Measurements from ENCODE around the gene PKD1. TPM values are rescaled to one million over a fixed set of nuclear protein-coding genes. Genes with fewer than 3 reads are reported as not detected.

Gene PKD1
- total RNA-seq, 1 experiment from 2014 or later, result 58.9 TPM

DNA sequence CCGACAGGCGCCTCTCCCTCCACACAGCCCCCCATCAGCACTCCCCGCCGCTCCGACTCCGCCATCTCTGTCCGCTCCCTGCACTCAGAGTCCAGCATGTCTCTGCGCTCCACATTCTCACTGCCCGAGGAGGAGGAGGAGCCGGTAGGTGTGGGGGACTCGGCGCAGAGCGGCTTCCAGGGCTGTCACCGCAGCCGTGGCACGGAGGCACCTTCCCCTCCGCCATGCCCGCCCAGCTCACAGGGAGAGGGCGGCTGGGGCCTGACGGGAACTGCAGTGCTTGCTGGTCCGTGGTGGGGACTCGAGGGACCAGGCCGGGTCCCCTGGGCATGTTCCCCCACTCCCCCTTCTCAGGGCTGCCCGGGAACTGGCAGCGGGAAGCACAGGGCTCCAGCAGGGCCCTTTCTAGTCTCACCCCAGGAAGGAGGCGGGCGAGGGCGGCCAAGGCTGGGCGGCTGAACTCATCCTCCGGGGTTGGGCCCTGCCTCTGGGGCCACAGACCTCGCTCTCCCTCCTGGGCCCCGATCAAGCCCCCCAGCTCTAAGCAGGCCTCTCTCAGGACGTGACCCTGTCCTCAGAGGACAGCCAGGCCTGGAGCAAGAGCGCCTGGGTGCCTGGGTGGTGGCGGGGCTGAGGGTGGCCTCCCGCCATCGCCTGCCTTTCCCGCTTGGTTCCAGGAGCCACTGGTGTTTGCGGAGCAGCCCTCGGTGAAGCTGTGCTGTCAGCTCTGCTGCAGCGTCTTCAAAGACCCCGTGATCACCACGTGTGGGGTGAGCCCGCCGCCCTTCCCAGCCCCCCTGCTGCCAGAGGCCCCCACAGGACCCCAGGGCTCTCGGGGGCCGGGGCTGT lies 35.1 kb upstream of the PKD1 start:
- DNase-seq, result no peak
- intact Hi-C loops (cut with micrococcal nuclease), result no loop called here
- no peaks in the 10 kb centered on the region for H3K27me3 ChIP-seq (ENCODE audit: low read length)

DNA sequence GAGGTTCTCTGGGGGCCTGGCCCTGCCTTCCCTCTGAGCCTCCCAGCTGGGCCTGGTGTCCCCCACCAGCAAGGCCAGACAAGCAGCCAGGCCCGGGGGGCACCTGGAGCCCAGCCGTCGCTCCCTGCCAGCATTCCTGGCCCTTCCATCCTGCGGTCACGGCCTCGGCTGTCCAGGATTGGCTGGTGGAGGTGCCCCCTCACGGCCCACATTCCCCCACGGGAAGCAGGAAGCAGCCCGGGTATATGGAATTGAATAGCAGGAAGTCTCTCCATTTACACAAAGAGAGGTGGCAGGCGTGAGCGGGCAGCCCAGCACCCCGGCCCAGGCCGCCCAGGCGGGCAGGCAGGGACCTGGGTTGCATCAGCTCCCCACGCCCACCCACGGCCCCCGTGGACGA lies 34.4 kb upstream of the PKD1 start:
- Histone ChIP-seq H2AFZ (ENCODE audit: low read length) (no peak overlapping the region), H3K36me3 (ENCODE audit: low read depth, low read length) (no peaks in the 10 kb centered on the region), H4K20me1 (ENCODE audit: low read length) (no peaks in the 10 kb centered on the region), H3K9me3 (ENCODE audit: low read length) (no peaks in the 10 kb centered on the region), H3K4me3 (ENCODE audit: low read length) (no peak overlapping the region), H3K27me3 (ENCODE audit: low read length) (no peaks in the 10 kb centered on the region), H3F3A (ENCODE audit: low read length, unreplicated experiment) (no peaks in the 10 kb centered on the region), H3K27ac (ENCODE audit: low read length) (no peak overlapping the region), H3K79me2 (ENCODE audit: low read length) (no peaks in the 10 kb centered on the region), H3K9me2 (replicated peaks; ENCODE audit: low read length) (no peaks in the 10 kb centered on the region), H3K4me1 (ENCODE audit: insufficient read depth, low read length) (no peaks in the 10 kb centered on the region), H3K9ac (ENCODE audit: low read length) (no peak overlapping the region), H3K4me2 (ENCODE audit: low read length) (no peak overlapping the region)
- intact Hi-C loops (cut with micrococcal nuclease), result no loop called here
- POLR2A ChIA-PET (ENCODE audit: unreplicated experiment), result no interaction called here
- TF ChIP-seq EZH2 (IDR thresholded peaks at IDR 0.05; ENCODE audit: low read length, unreplicated experiment) (no peak), EZH2phosphoT487 (IDR thresholded peaks at IDR 0.05; ENCODE audit: borderline replicate concordance, low read length) (no peak)
- TF ChIP-seq, protein P1, sequence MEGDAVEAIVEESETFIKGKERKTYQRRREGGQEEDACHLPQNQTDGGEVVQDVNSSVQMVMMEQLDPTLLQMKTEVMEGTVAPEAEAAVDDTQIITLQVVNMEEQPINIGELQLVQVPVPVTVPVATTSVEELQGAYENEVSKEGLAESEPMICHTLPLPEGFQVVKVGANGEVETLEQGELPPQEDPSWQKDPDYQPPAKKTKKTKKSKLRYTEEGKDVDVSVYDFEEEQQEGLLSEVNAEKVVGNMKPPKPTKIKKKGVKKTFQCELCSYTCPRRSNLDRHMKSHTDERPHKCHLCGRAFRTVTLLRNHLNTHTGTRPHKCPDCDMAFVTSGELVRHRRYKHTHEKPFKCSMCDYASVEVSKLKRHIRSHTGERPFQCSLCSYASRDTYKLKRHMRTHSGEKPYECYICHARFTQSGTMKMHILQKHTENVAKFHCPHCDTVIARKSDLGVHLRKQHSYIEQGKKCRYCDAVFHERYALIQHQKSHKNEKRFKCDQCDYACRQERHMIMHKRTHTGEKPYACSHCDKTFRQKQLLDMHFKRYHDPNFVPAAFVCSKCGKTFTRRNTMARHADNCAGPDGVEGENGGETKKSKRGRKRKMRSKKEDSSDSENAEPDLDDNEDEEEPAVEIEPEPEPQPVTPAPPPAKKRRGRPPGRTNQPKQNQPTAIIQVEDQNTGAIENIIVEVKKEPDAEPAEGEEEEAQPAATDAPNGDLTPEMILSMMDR (conservative IDR thresholded peaks at IDR 0.05; ENCODE audit: low read depth, low read length), result no peak
- ATAC-seq, result no peak
- CTCF ChIA-PET, result no interaction called here
- no peak for DNase-seq
- no TSS peak for BruUV-seq (replicated peaks)

More for the DNA sequence above, 35.1 kb upstream of the PKD1 start:
- no peaks in the 10 kb centered on the region for H3K36me3 ChIP-seq (ENCODE audit: low read depth, low read length)
- H4K20me1 ChIP-seq (ENCODE audit: low read length), result no peaks in the 10 kb centered on the region
- no peak for ATAC-seq
- no peaks in the 10 kb centered on the region for H3K9me2 ChIP-seq (replicated peaks; ENCODE audit: low read length)
- H3K79me2 ChIP-seq (ENCODE audit: low read length), result no peaks in the 10 kb centered on the region
- no peak overlapping the region for H2AFZ ChIP-seq (ENCODE audit: low read length)
- H3K9ac ChIP-seq (ENCODE audit: low read length), result no peak overlapping the region
- TF ChIP-seq EZH2phosphoT487 (IDR thresholded peaks at IDR 0.05; ENCODE audit: borderline replicate concordance, low read length) (no peak), EZH2 (IDR thresholded peaks at IDR 0.05; ENCODE audit: low read length, unreplicated experiment) (no peak)
- TF ChIP-seq, protein P1 (conservative IDR thresholded peaks at IDR 0.05; ENCODE audit: low read depth, low read length), result no peak
- H3F3A ChIP-seq (ENCODE audit: low read length, unreplicated experiment), result no peaks in the 10 kb centered on the region
- H3K4me3 ChIP-seq (ENCODE audit: low read length), result no peak overlapping the region
- H3K9me3 ChIP-seq (ENCODE audit: low read length), result no peaks in the 10 kb centered on the region
- POLR2A ChIA-PET (ENCODE audit: unreplicated experiment), result no interaction called here
- no peaks in the 10 kb centered on the region for H3K4me1 ChIP-seq (ENCODE audit: insufficient read depth, low read length)
- no peak overlapping the region for H3K27ac ChIP-seq (ENCODE audit: low read length)
- BruUV-seq (replicated peaks), result no TSS peak
- CTCF ChIA-PET, result no interaction called here
- H3K4me2 ChIP-seq (ENCODE audit: low read length), result no peak overlapping the region

DNA sequence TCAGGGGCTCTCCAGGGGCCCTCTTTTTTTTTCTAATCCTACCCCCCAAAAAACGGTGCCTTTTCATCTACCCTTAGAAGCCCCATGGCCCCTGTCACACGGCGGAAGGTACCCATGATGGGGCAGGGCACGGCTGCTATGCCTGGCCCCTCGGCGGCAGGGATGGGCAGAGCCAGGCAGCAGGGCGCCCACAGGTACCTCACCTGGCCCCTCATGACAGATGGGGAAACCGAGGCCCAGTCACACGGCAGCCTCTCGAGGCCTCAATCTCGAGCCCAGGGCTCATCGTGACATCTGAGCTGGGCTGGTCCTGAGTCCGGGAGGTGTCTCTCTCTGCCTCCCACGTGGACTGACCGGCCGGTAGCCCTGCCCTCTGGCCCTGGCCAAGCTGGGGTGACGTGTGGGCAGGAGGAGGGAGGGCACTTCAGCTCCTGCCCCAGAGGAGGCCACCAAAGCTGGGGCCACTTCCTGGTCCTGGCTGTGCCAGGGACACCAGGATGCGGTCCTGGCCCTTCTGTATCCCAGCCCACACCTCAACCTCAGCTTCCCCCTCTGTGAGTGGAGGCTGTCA lies 31.5 kb upstream of the PKD1 start:
- Histone ChIP-seq H3K4me3 (ENCODE audit: low read length) (no peak overlapping the region), H4K20me1 (ENCODE audit: low read length) (no peaks in the 10 kb centered on the region), H3K9me3 (ENCODE audit: low read length) (no peaks in the 10 kb centered on the region), H3F3A (ENCODE audit: low read length, unreplicated experiment) (no peaks in the 10 kb centered on the region), H3K79me2 (ENCODE audit: low read length) (peaks cover 8% of the 10 kb centered on the region), H2AFZ (ENCODE audit: low read length) (no peak overlapping the region), H3K27me3 (ENCODE audit: low read length) (no peaks in the 10 kb centered on the region), H3K27ac (ENCODE audit: low read length) (no peak overlapping the region), H3K9me2 (replicated peaks; ENCODE audit: low read length) (no peaks in the 10 kb centered on the region), H3K9ac (ENCODE audit: low read length) (no peak overlapping the region), H3K4me2 (ENCODE audit: low read length) (no peak overlapping the region), H3K36me3 (ENCODE audit: low read depth, low read length) (no peaks in the 10 kb centered on the region), H3K4me1 (ENCODE audit: insufficient read depth, low read length) (peaks cover 17% of the 10 kb centered on the region)
- ChIA-PET CTCF (no interaction called here), POLR2A (ENCODE audit: unreplicated experiment) (no interaction called here)
- TF ChIP-seq EZH2 (IDR thresholded peaks at IDR 0.05; ENCODE audit: low read length, unreplicated experiment) (no peak), EZH2phosphoT487 (IDR thresholded peaks at IDR 0.05; ENCODE audit: borderline replicate concordance, low read length) (no peak)
- TF ChIP-seq, protein P1 (conservative IDR thresholded peaks at IDR 0.05; ENCODE audit: low read depth, low read length), result no peak
- DNase-seq, result no peak
- intact Hi-C loops (cut with micrococcal nuclease), result no loop called here
- BruUV-seq (replicated peaks), result no TSS peak
- ATAC-seq, result no peak
